Gastroesophageal sphincter (tissue), 3 donors: ENCODE measurements around the gene SHC4.
"Not testable (repeated sequence)": the region's sequence is repeated elsewhere in the genome, so short reads cannot be mapped to it uniquely, and the experiment has no call there.

Experiments used
- CTCF ChIP-seq, 4 experiments: fragments of 200-600 bp in 2 of 4; fragments of 450-650 bp in 2 of 4; sonication (generic) in 1 of 4; IDR thresholded peaks; one replicate each; pipeline ENCODE4 v1.5.1; 2017 to 2019; ENCODE audit warnings: antibody characterized with exemption in 4 of 4, mild to moderate bottlenecking in 2 of 4, moderate library complexity in 2 of 4
- POLR2A ChIP-seq, 2 donors: fragments of 450-650 bp; IDR thresholded peaks; one replicate each; pipeline ENCODE4 v1.6.1; 2017; ENCODE audit warnings: antibody characterized with exemption in 2 of 2, mild to moderate bottlenecking in 2 of 2, moderate library complexity in 1 of 2

- TF ChIP-seq POLR2A, CTCF (IDR thresholded peaks at IDR 0.05): not testable (repeated sequence)
Observed at GRCh38 chr15:48970926-48971325, 7.2 kb upstream of the SHC4 start.
